HL-60 (cell line): Measurements from ENCODE around the gene VILL.

Experiments used
- DNase-seq, 2 experiments: peaks; one replicate each; pipeline ENCODE4 v3.0.0-alpha.2; 2010 to 2020; ENCODE audit warnings: low read depth in 1 of 2, low spot score in 1 of 2
- H3K27ac ChIP-seq: fragments of 250-450 bp; sonication (Bioruptor Pico); replicated peaks from 2 replicates; pipeline ENCODE4 v1.5.1; 2020; ENCODE audit warnings: mild to moderate bottlenecking, moderate library complexity
- H3K27me3 ChIP-seq: fragments of 250-450 bp; sonication (Bioruptor Pico); 2 replicates; pipeline ENCODE4 v1.5.1; 2021; ENCODE audit warnings: mild to moderate bottlenecking, moderate library complexity; ENCODE audit not compliant: insufficient read depth, poor library complexity, severe bottlenecking
- H3K4me3 ChIP-seq: replicated peaks from 2 replicates; pipeline ENCODE4 v1.5.1; 2011; ENCODE audit warnings: mild to moderate bottlenecking, control low read depth, low read length; ENCODE audit not compliant: insufficient read depth
- GABPA ChIP-seq: IDR thresholded peaks from 2 replicates; pipeline ENCODE4 v1.6.1; 2012; ENCODE audit warnings: low read depth
- POLR2AphosphoS5 ChIP-seq: IDR thresholded peaks from 2 replicates; pipeline ENCODE4 v1.6.1; 2012; ENCODE audit warnings: low read depth
- SPI1 ChIP-seq: IDR thresholded peaks from 2 replicates; pipeline ENCODE4 v1.6.1; 2012; ENCODE audit warnings: low read depth, mild to moderate bottlenecking, borderline replicate concordance
- TF ChIP-seq, protein P1 (sequence below): IDR thresholded peaks from one replicate; pipeline ENCODE4 v1.5.1; 2011; ENCODE audit warnings: low read length, control low read depth, inconsistent platforms; ENCODE audit not compliant: insufficient read depth
- TF ChIP-seq, protein P2 (sequence below): IDR thresholded peaks from 2 replicates; pipeline ENCODE4 v1.6.1; 2012; ENCODE audit warnings: low read depth; ENCODE audit not compliant: insufficient replicate concordance

The VILL gene

DNA sequence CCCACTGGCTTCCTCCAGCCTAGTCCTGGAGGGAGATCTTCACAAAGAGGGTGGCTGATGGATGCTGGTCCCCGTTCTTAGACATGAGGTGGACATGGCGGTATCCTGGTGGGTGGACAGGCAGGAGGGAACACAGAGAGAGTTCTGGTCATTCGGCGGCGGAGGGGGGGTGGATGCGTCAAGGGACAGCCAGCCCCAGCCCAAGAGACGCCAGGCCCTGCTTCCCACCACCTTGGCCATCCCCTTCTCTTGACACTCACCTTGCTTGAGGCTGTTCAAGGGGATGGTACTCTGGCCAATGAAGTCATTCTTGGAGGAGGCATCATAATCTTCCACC lies 17.1 kb downstream of the VILL start:
- no peak overlapping the region for H3K27ac ChIP-seq
- no peak overlapping the region for H3K4me3 ChIP-seq
- no peaks in the 10 kb centered on the region for H3K27me3 ChIP-seq
- TF ChIP-seq, protein P1, sequence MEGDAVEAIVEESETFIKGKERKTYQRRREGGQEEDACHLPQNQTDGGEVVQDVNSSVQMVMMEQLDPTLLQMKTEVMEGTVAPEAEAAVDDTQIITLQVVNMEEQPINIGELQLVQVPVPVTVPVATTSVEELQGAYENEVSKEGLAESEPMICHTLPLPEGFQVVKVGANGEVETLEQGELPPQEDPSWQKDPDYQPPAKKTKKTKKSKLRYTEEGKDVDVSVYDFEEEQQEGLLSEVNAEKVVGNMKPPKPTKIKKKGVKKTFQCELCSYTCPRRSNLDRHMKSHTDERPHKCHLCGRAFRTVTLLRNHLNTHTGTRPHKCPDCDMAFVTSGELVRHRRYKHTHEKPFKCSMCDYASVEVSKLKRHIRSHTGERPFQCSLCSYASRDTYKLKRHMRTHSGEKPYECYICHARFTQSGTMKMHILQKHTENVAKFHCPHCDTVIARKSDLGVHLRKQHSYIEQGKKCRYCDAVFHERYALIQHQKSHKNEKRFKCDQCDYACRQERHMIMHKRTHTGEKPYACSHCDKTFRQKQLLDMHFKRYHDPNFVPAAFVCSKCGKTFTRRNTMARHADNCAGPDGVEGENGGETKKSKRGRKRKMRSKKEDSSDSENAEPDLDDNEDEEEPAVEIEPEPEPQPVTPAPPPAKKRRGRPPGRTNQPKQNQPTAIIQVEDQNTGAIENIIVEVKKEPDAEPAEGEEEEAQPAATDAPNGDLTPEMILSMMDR, result no peak
- TF ChIP-seq SPI1 (no peak), POLR2AphosphoS5 (no peak; the same call in 1 of the 2 replicates), GABPA (no peak)
- TF ChIP-seq, protein P2, sequence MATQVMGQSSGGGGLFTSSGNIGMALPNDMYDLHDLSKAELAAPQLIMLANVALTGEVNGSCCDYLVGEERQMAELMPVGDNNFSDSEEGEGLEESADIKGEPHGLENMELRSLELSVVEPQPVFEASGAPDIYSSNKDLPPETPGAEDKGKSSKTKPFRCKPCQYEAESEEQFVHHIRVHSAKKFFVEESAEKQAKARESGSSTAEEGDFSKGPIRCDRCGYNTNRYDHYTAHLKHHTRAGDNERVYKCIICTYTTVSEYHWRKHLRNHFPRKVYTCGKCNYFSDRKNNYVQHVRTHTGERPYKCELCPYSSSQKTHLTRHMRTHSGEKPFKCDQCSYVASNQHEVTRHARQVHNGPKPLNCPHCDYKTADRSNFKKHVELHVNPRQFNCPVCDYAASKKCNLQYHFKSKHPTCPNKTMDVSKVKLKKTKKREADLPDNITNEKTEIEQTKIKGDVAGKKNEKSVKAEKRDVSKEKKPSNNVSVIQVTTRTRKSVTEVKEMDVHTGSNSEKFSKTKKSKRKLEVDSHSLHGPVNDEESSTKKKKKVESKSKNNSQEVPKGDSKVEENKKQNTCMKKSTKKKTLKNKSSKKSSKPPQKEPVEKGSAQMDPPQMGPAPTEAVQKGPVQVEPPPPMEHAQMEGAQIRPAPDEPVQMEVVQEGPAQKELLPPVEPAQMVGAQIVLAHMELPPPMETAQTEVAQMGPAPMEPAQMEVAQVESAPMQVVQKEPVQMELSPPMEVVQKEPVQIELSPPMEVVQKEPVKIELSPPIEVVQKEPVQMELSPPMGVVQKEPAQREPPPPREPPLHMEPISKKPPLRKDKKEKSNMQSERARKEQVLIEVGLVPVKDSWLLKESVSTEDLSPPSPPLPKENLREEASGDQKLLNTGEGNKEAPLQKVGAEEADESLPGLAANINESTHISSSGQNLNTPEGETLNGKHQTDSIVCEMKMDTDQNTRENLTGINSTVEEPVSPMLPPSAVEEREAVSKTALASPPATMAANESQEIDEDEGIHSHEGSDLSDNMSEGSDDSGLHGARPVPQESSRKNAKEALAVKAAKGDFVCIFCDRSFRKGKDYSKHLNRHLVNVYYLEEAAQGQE, result no peak
- no peak for DNase-seq

DNA sequence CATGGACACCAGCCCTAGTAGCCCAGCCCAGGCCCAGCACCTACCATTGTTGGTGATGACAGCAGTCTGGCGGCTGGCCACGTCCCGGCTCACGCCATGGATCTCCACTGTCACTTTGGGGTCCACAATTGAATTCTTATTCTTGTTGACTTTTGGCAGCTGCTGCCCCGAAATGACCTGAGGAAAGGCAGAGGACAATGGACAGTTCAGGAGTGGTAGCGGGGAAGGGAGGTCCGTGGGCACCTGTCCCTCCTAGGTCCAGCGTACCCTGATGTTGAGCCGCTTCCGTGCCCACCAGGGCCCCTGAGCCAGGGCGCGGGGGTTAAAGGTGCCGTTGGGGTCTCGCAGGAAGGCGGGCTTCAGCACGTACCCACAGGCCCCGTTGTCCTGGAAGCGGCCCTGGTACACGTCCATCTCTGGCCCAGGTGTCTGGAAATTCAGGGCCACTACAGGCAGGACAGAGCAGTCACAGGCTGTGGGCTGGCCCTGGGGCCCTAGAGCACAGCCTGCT lies 17.7 kb downstream of the VILL start:
- DNase-seq, result no peak
- H3K27me3 ChIP-seq, result no peaks in the 10 kb centered on the region
- H3K27ac ChIP-seq, result no peak overlapping the region
- TF ChIP-seq POLR2AphosphoS5, result no peak
- TF ChIP-seq, protein P2, result no peak
- TF ChIP-seq, protein P1, result no peak
- TF ChIP-seq GABPA, result no peak
- TF ChIP-seq SPI1, result no peak
- no peak overlapping the region for H3K4me3 ChIP-seq

DNA sequence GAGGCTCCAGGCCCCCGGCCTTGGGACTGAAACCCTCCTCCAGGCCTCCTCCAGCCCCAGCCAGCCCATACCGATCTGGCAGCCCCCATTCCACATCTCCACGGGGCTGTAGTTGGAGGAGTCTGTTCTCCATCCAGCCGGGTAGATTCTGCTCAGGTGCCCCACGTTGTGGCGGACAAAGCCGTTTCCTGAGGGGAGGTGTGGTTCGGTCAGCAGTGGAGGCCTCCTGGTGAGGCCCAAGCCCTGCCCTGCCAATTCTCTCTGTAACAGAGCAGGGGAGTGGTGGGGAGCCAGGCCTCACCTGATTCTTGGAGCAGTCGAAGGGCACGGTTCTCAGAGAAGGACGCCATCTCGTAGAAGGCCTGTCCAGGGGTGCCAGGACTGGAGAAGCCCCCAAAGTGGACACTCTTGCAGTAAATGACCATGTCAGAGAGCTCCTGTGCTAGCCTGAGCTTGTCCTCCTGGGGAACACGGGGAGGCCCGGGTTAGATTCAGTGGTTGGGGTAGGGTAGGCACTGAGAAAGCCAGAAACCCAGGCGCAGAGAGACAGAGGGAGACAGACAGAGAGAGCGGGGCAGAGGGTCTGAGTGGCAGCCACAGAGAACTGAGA lies 18.5 kb downstream of the VILL start:
- TF ChIP-seq POLR2AphosphoS5, result no peak
- TF ChIP-seq, protein P1, result no peak
- TF ChIP-seq GABPA, result no peak
- TF ChIP-seq SPI1, result no peak
- TF ChIP-seq, protein P2, result no peak
- H3K4me3 ChIP-seq, result no peak overlapping the region
- no peak for DNase-seq
- H3K27me3 ChIP-seq, result no peaks in the 10 kb centered on the region
- H3K27ac ChIP-seq, result no peak overlapping the region
